Measurements from ENCODE around the gene GRIK3. TPM values are rescaled to one million over a fixed set of nuclear protein-coding genes. Genes with fewer than 3 reads are reported as not detected.
"Not testable (repeated sequence)": the region's sequence is repeated elsewhere in the genome, so short reads cannot be mapped to it uniquely, and the experiment has no call there.

GRIK3 gene
- total RNA-seq, 2 experiments from 2014 or later: 16.3 to 55.0 TPM

GRCh38 chr1:36916542-36916941 is 117.8 kb downstream of the GRIK3 start:
- POLR2A ChIA-PET; H4K20me1 ChIP-seq (ENCODE audit: insufficient read depth, low read length); intact Hi-C loops (cut with micrococcal nuclease; ENCODE audit: unreplicated experiment); H3K79me2 ChIP-seq (ENCODE audit: insufficient read depth, low read depth, low read length); H3K4me2 ChIP-seq (ENCODE audit: low read length); H3K9me2 ChIP-seq (ENCODE audit: insufficient read depth, low read length); H3K27ac ChIP-seq (ENCODE audit: low read depth, low read length, poor library complexity, severe bottlenecking); DNase-seq (ENCODE audit: low spot score); CTCF ChIA-PET (ENCODE audit: unreplicated experiment); H2AFZ ChIP-seq (ENCODE audit: low read length); BruUV-seq (replicated peaks); H3K4me1 ChIP-seq (ENCODE audit: insufficient read depth, low read length, poor library complexity, severe bottlenecking); H3K4me3 ChIP-seq (ENCODE audit: low read depth, low read length, poor library complexity, severe bottlenecking): not testable (repeated sequence)
- peak; percentile 26; the same call in 1 of the 2 replicates for TF ChIP-seq CTCF (conservative IDR thresholded peaks at IDR 0.05; ENCODE audit: low read length)
- Histone ChIP-seq H3K36me3 (ENCODE audit: insufficient read depth, low read length) (peaks cover 41% of the 10 kb centered on the region), H3K9me3 (ENCODE audit: low read length) (peaks cover 39% of the 10 kb centered on the region; the same call in 1 of the 2 replicates)

- Histone ChIP-seq H3K79me2 (ENCODE audit: insufficient read depth, low read depth, low read length) (no peaks in the 10 kb centered on the region), H2AFZ (ENCODE audit: low read length) (no peak overlapping the region), H3K36me3 (ENCODE audit: insufficient read depth, low read length) (peaks cover 36% of the 10 kb centered on the region), H4K20me1 (ENCODE audit: insufficient read depth, low read length) (no peaks in the 10 kb centered on the region), H3K9me2 (ENCODE audit: insufficient read depth, low read length) (no peaks in the 10 kb centered on the region), H3K27ac (ENCODE audit: low read depth, low read length, poor library complexity, severe bottlenecking) (no peak overlapping the region), H3K9me3 (ENCODE audit: low read length) (peaks cover 37% of the 10 kb centered on the region; the same call in 1 of the 2 replicates), H3K4me2 (ENCODE audit: low read length) (no peak overlapping the region), H3K4me3 (ENCODE audit: low read depth, low read length, poor library complexity, severe bottlenecking) (no peak overlapping the region), H3K4me1 (ENCODE audit: insufficient read depth, low read length, poor library complexity, severe bottlenecking) (peaks cover 37% of the 10 kb centered on the region)
- POLR2A ChIA-PET: interaction anchor here (0.5 to 0.8 kb wide), 2 partner anchors 41 to 390 kb away, joined by 3 to 4 read pairs; no protein-coding TSS in a partner anchor
- no peak for DNase-seq (ENCODE audit: low spot score)
- intact Hi-C loops (cut with micrococcal nuclease; ENCODE audit: unreplicated experiment): no loop called here
- no TSS peak for BruUV-seq (replicated peaks)
- CTCF ChIA-PET (ENCODE audit: unreplicated experiment): no interaction called here
- TF ChIP-seq EZH2phosphoT487 (IDR thresholded peaks at IDR 0.05; ENCODE audit: borderline replicate concordance, low read depth, low read length): no peak
Observed at GRCh38 chr1:36913484-36914060, 120.7 kb downstream of the GRIK3 start.

- no peak for TF ChIP-seq EZH2phosphoT487 (IDR thresholded peaks at IDR 0.05; ENCODE audit: borderline replicate concordance, low read depth, low read length)
- TF ChIP-seq CTCF (conservative IDR thresholded peaks at IDR 0.05; ENCODE audit: low read length): no peak
- CTCF ChIA-PET (ENCODE audit: unreplicated experiment): no interaction called here
Observed at GRCh38 chr1:36913016-36913415, 121.3 kb downstream of the GRIK3 start.

More at GRCh38 chr1:36913016-36913415, 121.3 kb downstream of the GRIK3 start:
- intact Hi-C loops (cut with micrococcal nuclease; ENCODE audit: unreplicated experiment): no loop called here
- peaks cover 38% of the 10 kb centered on the region for H3K4me1 ChIP-seq (ENCODE audit: insufficient read depth, low read length, poor library complexity, severe bottlenecking)
- H4K20me1 ChIP-seq (ENCODE audit: insufficient read depth, low read length): no peaks in the 10 kb centered on the region
- no peak overlapping the region for H3K4me2 ChIP-seq (ENCODE audit: low read length)
- POLR2A ChIA-PET: interaction anchor here (0.5 kb wide), 1 partner anchor 391 kb away, joined by 3 read pairs; no protein-coding TSS in a partner anchor
- no peak overlapping the region for H3K27ac ChIP-seq (ENCODE audit: low read depth, low read length, poor library complexity, severe bottlenecking)
- peaks cover 31% of the 10 kb centered on the region for H3K36me3 ChIP-seq (ENCODE audit: insufficient read depth, low read length)
- BruUV-seq (replicated peaks): no TSS peak
- no peaks in the 10 kb centered on the region for H3K9me2 ChIP-seq (ENCODE audit: insufficient read depth, low read length)
- H3K79me2 ChIP-seq (ENCODE audit: insufficient read depth, low read depth, low read length): no peaks in the 10 kb centered on the region
- no peak overlapping the region for H2AFZ ChIP-seq (ENCODE audit: low read length)
- no peak overlapping the region for H3K4me3 ChIP-seq (ENCODE audit: low read depth, low read length, poor library complexity, severe bottlenecking)
- H3K9me3 ChIP-seq (ENCODE audit: low read length): peaks cover 32% of the 10 kb centered on the region; the same call in 1 of the 2 replicates
- DNase-seq (ENCODE audit: low spot score): no peak

Measured in OCI-LY7 (cell line).